CD4-positive, alpha-beta T cell treated with Interleukin-4 for 4 hours (primary cell): ENCODE results near the gene DPP6.

Source experiments
- DNase-seq: peaks from one replicate; pipeline ENCODE4 v3.0.0-alpha.2; 2020

The DPP6 gene

DNA sequence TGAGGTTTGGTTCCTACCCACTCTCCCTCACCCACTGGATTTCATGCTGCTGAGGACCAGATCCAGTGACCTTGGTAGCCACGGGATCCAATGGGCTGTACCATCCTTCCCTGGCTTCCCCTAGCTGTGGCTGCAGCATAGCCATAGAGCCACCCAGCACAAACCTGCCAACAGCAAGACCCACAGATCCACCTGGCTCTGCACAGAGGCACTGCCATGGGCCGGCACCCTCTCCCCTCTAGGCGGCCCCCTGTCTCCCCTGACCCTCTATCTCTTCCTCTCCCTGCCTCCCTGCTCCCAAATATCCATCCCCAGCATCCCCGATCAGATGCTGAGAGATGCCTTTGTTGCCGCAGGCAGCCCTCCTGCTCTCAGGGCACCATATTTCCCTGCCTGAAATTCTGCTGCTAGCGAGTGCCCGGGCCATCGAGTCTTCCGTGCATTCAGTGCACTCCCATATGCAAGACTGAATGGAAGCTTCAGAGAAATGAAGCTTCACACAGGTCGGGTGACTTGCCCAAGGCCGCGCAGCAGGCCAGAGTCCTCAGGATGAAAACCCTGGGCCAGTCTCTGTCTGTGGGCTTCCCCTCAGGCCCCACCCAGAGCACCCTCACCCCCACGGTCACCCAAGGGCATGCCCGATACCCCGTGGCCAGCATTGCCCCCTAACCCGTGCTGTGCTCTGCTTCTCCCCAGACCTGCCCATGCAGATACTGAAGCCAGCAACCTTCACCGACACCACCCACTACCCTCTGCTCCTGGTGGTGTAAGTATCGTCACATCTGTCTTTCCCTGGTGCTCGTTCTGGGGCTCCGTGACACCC is 819.9 kb downstream of the DPP6 start:
- no peak for DNase-seq

DNA sequence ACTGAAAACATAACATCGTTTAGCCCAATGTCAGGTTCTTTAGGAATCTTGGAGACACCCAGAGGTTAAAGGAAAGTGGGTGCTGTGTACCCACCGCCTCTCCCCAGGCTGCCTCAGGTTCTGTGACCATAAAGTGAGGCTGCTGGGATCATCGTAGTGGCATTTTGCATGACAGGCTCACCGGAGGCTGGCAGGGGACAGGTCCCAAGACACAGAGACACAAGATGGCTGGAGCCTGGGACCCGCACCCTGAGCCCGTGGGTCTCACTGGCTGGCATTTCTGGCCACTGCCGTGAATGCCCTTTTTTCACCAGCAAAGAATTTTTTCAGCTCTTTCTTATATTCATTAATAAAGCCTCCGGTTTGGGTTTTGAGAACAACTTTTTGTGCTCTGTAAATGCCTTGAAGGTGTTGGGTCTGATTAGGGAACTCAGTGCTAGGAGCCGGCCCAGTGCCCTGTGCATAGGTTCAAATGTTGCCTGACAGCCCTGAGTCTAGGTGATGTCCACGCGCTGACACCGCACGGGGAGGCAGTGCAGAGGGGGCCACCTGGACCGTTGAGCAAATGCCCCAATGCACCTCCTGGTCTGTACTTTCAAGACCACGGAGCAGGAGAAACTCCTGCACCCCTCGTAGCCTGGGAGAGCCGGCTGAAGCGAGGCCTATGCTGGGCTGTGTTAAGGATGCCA is 820.8 kb downstream of the DPP6 start:
- no peak for DNase-seq

DNA sequence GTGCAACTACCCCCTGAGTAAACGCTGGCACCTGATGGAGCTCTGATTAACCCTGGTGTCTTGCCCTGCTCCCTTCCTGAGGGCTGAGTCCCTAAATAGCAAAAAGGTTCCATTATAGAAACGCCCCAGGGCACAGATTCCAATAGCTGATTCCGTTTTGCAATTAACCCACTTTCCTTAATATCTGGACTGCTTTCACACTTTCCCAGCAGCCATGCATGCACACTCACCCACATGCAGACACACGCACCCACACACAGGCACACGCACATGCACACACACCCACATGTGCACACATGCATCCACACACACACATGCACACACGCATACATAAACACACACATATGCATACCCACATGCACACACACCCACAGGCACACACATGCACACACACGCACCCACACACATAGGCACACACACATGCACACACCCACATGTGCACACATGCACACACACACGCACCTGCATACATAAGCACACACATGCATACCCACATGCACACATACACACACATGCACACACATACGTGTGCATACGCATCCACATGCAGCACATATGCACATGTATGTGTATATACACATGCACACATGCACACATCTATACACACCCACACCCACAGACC is 821.4 kb downstream of the DPP6 start:
- no peak for DNase-seq

DNA sequence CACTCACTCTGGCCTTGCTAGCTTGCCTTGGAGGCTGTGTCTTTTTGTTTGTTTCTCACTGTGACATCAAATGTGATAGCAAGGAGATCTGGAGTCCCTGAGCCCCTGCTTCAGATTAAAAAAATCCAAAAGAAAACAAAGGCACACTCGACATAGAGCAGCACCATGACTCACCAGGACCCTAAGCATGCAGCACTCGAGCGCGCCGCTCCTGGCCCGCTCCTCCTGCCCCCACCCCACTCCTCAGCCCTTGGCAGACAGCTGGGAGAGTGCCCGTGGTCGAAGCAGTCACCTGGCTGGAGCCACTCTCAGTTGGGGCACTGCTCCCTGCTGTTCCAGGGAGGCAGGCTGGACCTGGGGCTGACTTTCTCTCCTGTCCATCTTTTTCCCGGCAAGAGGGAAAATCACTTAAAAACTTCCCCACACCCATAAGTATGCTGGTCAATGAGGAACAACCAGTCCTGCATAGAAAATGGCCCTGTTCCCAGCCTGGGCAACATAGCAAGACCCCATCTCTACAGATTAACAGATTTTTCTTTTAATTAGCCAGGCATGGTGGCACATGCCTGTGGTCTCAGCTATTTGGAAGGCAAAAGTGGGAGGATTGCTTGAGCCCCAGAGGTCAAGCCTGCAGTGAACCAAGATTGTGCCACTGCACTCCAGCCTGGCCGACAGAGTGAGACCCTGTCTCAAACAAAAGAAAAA is 822.4 kb downstream of the DPP6 start:
- DNase-seq, result no peak

DNA sequence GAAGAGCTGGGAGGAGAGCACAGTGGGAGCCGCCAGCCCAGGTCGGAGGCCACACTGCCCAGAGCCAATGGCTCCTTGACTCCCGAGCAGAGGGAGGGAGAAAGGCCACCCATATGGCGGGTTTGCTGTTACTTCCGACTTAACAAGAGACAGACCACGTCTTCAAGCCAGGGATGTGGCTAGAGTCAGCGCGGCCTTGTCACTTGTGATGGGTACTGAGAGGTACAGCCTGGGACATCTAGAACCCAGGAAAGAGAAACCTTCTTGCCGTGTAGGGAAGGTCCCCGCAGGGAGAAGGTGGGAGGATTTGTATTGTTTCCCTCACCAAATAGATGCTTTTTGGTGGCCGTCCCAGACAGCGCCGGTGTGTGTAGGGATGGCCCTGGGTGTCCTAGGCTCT is 823.1 kb downstream of the DPP6 start:
- DNase-seq, result no peak

- no peak for DNase-seq
Measured at GRCh38 chr7:154876516-154876915, 824.3 kb downstream of the DPP6 start.

GRCh38 chr7:154877031-154877430 is 824.8 kb downstream of the DPP6 start:
- DNase-seq, result no peak

- DNase-seq, result no peak
Measured at GRCh38 chr7:154879629-154880028, 827.4 kb downstream of the DPP6 start.

DNA sequence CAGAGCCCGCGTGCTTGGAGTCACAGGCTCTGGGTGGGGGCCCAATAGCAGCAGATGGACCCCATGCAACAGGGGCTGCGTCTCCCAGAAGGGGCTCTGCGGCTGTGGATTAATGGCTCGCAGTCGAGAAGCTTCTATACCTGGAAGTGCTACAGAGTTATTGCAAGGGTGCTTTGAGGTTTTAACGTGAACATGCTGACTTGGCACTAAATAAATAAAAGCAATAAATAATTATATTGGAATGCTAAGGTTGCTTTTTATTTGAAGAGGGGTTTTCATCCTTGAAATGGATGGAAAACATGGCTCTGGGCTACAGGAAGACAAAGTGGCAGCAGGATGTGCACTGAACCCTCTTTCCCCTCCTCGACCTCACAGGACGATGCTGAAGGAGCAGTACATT is 828.3 kb downstream of the DPP6 start:
- no peak for DNase-seq

- no peak for DNase-seq
Measured at GRCh38 chr7:154881026-154881425, 828.8 kb downstream of the DPP6 start.

GRCh38 chr7:154881526-154881925 is 829.3 kb downstream of the DPP6 start:
- no peak for DNase-seq

DNA sequence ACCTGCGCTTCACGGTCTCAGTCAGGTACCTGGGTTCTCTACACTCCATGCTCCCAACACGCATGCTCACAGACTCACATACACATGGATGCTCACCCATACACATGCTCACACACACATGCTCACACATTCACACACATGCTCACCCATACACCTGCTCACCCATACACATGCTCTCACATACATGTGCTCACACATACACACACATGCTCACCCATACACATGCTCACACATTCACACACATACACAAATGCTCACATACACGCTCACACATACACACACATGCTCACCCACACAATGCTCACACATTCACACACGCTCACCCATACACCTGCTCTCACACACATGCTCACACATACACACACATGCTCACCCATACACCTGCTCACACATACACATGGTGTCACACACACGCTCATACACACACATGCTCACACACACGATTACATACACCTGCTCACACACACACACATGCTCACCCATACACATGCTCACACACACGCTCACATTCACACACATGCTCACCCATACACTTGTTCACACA is 830.8 kb downstream of the DPP6 start:
- DNase-seq, result no peak

DNA sequence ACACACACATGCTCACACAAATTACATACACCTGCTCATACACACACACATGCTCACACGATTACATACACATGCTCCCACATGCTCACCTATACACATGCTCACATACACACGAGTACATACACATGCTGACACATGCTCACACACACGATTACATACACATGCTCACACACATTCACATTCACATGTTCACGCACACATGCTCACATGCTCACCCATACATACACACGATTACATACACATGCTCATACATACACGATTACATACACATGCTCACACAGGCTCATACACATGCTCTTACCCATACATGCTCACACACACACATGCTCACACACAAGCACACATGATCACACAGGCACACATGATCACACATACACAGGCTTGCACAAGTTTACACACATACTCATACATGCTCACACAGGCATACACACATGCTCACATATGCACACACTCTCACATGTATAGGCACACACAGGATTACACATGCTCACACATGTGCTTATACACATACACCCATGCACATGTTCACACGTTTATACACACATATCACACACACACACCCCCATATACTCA is 832.2 kb downstream of the DPP6 start:
- no peak for DNase-seq

GRCh38 chr7:154886591-154886990 is 834.4 kb downstream of the DPP6 start:
- no peak for DNase-seq

DNA sequence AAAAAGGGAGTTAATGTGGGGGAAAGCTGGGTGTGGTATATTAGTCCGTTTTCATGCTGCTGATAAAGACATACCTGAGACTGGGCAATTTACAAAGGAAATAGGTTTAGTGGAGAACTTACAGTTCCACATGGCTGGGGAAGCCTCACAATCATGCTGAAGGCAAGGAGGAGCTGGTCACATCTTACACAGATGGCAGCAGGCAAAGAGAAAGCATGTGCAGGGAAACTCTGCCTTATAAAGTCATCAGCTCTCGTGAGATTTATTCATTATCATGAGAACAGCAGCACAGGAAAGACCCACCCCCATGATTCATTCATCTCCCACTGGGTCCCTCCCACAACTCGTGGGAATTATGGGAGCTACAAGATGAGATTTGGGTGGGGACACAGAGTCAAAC is 836.5 kb downstream of the DPP6 start:
- no peak for DNase-seq

DNA sequence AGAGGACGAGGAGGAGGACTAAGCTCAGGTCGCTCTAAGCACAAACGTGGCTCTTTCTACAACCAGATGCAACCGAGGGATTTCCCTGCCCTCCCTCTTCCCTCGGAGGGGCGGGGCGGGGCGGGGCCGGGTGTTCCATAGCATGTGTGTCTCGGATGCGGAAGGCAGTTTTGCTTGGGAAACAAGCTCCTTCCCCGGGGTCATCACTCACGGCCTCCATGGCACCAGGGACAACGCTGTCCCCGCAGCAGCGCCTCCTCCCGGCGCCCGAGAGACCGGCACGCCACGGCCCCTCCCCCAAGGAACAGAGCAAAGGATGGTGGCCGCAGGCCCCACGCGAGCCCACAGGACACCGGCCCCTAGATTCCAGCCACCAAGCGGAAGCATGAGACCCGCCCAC is 840.3 kb downstream of the DPP6 start:
- DNase-seq, result no peak

DNA sequence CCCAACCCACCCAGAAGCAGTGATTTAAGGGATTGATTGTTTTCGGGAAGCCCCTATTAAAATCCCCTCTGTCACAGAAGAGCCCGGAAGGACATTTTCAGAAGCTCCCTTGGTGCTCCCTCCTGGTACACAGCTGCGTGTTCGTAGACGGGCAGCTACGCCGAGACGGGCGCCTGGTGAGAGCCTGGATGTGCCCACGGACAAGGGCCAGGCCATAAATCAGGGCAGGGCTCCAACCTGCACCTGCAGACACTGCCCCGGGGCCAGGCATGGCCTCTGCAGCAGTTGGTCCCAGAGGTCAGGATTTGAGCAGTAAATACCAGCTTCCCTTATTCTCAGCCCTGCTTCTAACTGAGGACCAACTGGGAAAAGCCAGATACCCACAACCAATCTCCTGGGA is 843.9 kb downstream of the DPP6 start:
- no peak for DNase-seq

GRCh38 chr7:154898973-154899855 is 847.0 kb downstream of the DPP6 start:
- no peak for DNase-seq

DNA sequence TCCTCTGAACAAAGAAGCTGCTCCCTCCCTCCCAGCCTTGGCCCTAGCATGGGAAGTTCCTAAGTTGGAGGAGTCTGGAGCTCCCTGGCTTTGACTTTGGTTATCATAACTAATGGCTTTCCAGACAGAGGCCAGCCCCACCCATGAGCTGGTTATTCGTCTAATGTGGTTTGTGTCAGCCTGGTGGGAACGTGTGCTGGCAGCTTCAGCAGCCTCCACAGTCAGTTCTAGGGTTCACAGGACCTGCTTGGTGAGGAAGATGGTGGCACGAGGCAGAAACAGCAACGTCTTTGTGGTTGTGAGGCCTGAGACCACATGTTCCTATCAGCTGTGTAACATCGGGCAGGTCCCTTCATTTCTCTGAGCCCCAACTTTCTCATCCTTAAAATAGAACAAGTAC is 847.7 kb downstream of the DPP6 start:
- no peak for DNase-seq

DNA sequence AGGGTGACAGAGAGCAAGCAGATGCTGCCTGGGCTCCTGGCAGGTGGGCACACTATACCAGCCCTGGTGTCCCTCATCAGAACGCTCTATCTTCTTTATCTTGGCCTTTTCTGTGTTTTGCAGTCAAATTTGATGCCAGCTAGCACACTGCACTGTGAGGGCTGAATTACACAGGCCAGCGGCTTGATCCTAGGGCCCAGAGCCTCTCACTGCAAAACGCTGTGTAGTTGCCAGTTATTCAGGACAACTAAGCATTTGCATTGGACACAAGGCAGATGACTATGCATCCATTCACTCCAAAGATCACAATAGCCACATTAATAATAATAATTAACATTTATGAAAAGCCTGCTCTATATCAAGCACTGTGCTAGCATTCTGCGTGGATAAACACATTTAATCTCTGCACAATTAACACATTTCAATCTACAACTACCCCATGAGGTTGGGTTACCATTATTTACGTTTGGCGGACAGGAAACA is 850.4 kb downstream of the DPP6 start:
- DNase-seq, result no peak

DNA sequence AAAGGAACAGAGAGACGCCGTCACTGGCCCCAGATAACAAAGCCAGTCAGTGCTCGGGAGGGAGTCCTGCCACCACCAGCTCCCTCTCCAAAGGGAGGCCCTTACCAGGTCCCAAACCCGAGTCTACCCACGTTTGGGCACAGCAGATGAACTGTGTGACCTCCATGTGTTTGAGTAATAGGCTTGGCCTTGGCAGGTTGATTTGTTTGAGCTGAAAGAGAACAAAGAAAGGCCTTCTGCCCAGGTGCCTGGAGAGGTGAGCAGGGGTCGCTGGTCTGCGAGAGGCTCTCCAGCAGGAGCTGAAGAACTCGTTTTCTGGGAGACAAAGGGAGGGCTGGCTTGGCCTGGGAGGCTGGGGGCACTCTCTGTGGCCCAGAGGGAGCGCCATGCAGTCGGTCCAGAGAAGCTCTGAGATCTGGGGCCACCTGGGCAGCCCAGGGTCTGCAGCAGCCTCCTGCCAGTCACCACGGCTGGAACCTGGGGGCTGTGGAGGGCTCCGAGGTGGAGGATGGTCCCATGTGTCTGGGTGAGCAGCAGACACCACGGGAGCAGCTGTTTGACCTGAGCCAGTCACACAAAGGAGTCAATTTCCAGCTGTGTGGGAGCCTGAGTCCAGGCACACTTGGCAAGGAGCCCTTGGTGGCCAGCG is 851.0 kb downstream of the DPP6 start:
- DNase-seq, result no peak
